Measurements from ENCODE around the gene CFAP299.
A peak's percentile ranks its signal among the peaks of the same experiment; 100 is the strongest.
"Not testable (repeated sequence)": the region's sequence is repeated elsewhere in the genome, so short reads cannot be mapped to it uniquely, and the experiment has no call there.

CFAP299 gene

GRCh38 chr4:80614319-80614718, 278.8 kb downstream of the CFAP299 start:
- no peak for DNase-seq

- no peak for DNase-seq
Observed at GRCh38 chr4:80615099-80615498, 279.6 kb downstream of the CFAP299 start.

- no peak for DNase-seq
Observed at GRCh38 chr4:80619070-80619674, 283.6 kb downstream of the CFAP299 start.

- no peak for DNase-seq
Observed at GRCh38 chr4:80631861-80632260, 296.3 kb downstream of the CFAP299 start.

GRCh38 chr4:80637190-80637589, 301.7 kb downstream of the CFAP299 start:
- DNase-seq, result no peak

GRCh38 chr4:80646061-80646460, 310.5 kb downstream of the CFAP299 start:
- no peak for DNase-seq

GRCh38 chr4:80655662-80656061, 320.1 kb downstream of the CFAP299 start:
- DNase-seq, result no peak

GRCh38 chr4:80670118-80670517, 334.6 kb downstream of the CFAP299 start:
- not testable (repeated sequence) for DNase-seq

GRCh38 chr4:80678413-80678812, 342.9 kb downstream of the CFAP299 start:
- DNase-seq, result no peak

GRCh38 chr4:80680934-80681333, 345.4 kb downstream of the CFAP299 start:
- no peak for DNase-seq

- DNase-seq, result no peak
Observed at GRCh38 chr4:80685214-80685613, 349.7 kb downstream of the CFAP299 start.

- not testable (repeated sequence) for DNase-seq
Observed at GRCh38 chr4:80687736-80688135, 352.2 kb downstream of the CFAP299 start.

- DNase-seq, result no peak
Observed at GRCh38 chr4:80694171-80694570, 358.6 kb downstream of the CFAP299 start.

GRCh38 chr4:80705311-80705710, 369.8 kb downstream of the CFAP299 start:
- no peak for DNase-seq

- no peak for DNase-seq
Observed at GRCh38 chr4:80709082-80709869, 373.7 kb downstream of the CFAP299 start.

GRCh38 chr4:80710748-80711451, 375.4 kb downstream of the CFAP299 start:
- DNase-seq, result no peak

GRCh38 chr4:80711956-80712355, 376.4 kb downstream of the CFAP299 start:
- DNase-seq, result no peak

GRCh38 chr4:80713409-80713808, 377.9 kb downstream of the CFAP299 start:
- no peak for DNase-seq

- no peak for DNase-seq
Observed at GRCh38 chr4:80717204-80717603, 381.7 kb downstream of the CFAP299 start.

GRCh38 chr4:80726471-80726870, 390.9 kb downstream of the CFAP299 start:
- DNase-seq, result no peak

- no peak for DNase-seq
Observed at GRCh38 chr4:80730158-80730557, 394.6 kb downstream of the CFAP299 start.

- DNase-seq, result peak; percentile 2
Observed at GRCh38 chr4:80731436-80731835, 395.9 kb downstream of the CFAP299 start.

GRCh38 chr4:80732010-80732409, 396.5 kb downstream of the CFAP299 start:
- no peak for DNase-seq

- no peak for DNase-seq
Observed at GRCh38 chr4:80740375-80740774, 404.8 kb downstream of the CFAP299 start.
